G401.6 (cell line): ENCODE results near the gene GPR27.

Source experiments
- FAIRE-seq: peaks from 2 replicates; lab custom pipeline; 2012; peaks lifted over from hg19 to GRCh38; lab: Jason Lieb, UNC

GPR27 gene

DNA sequence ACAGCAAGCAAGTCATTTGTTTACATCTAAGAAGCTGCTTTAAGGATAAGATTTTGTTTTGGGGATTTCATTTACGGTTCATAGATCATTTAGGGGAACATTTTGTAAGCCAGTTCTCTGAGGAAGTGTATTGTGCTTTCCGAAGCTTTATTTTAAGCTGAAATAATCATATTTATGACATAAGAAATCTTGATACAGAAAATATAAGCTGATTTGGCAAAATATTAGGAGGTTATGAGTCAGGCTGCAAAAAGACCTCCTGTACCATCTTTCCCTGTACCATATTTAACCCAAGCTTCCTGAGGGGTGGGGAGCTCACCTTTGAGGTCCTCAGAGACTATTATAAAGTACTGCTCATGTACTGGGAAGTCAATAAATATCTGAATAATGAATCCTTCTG, 20.3 kb upstream of the GPR27 start:
- FAIRE-seq, result no peak

GRCh38 chr3:71734881-71735280, 18.8 kb upstream of the GPR27 start:
- FAIRE-seq, result no peak

- no peak for FAIRE-seq
These were observed 11.0 kb upstream of the GPR27 start for GRCh38 chr3:71742621-71743020.

GRCh38 chr3:71744738-71745137, 8.9 kb upstream of the GPR27 start:
- FAIRE-seq, result no peak

DNA sequence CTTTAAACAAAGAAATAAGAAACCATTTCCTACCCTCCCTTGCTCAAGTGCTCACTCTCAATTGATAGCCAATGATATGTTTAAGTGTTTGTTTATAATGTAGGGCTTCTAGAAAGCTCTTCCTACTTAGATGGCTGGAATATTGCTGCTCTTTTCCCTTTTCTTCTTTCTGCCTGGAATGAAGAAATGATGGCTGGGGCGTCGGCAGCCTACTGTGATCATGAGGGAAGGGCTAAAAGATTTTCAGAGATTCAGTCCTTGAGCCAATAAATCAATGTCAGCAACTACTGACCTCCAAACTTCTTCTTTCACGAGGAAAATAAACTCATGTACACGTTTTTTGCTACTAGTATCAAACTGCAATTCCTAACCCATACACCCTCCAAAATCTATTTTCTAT, 2.1 kb upstream of the GPR27 start:
- no peak for FAIRE-seq

GRCh38 chr3:71752831-71753700, 589 bp upstream of the GPR27 start:
- FAIRE-seq, result no peak

DNA sequence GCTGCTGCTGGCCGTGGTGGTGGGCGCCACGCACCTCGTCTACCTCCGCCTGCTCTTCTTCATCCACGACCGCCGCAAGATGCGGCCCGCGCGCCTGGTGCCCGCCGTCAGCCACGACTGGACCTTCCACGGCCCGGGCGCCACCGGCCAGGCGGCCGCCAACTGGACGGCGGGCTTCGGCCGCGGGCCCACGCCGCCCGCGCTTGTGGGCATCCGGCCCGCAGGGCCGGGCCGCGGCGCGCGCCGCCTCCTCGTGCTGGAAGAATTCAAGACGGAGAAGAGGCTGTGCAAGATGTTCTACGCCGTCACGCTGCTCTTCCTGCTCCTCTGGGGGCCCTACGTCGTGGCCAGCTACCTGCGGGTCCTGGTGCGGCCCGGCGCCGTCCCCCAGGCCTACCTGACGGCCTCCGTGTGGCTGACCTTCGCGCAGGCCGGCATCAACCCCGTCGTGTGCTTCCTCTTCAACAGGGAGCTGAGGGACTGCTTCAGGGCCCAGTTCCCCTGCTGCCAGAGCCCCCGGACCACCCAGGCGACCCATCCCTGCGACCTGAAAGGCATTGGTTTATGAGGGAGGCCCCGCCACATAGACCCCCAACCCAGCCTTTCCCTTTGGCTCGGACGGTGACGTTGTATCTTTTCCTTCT, 1.1 kb downstream of the GPR27 start:
- no peak for FAIRE-seq

DNA sequence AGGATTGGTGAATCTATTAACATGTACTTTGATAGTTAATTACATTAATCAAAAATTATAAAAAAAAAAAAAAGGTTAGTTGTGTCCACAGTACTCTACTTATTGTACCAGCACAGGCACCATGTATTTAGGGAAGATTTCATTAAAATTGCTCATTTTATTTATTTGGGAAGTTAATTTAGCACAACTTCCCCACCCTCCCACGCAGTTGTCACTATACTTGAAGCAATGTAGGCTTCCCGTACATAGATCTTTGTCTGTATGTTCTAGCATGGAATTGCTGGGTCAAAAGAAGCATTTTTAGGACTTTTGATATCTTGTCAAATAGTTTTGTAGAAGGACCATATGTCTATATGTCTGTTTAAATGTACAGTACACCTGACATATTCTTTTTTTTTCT, 4.4 kb downstream of the GPR27 start:
- no peak for FAIRE-seq

- no peak for FAIRE-seq
These were observed 5.7 kb downstream of the GPR27 start for GRCh38 chr3:71759401-71759800.

DNA sequence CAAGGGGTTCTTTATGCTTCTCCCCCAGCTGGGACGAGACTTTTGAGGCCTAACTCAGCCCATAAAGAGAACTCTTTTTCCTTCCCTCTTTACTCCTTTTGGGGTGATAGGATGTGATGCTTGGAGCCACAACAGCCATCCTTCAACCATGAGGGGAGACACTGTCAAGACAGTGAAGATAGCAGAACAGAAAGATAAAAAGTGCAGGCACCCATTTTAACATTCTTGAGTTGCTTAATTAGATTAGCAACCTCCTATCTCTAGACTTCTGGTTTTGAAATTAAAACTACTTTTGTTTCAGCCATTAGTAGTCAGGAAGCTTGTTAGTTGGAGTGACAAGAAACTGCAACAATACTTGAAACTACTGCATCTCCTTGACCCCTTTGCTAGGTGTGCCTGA, 6.5 kb downstream of the GPR27 start:
- no peak for FAIRE-seq

DNA sequence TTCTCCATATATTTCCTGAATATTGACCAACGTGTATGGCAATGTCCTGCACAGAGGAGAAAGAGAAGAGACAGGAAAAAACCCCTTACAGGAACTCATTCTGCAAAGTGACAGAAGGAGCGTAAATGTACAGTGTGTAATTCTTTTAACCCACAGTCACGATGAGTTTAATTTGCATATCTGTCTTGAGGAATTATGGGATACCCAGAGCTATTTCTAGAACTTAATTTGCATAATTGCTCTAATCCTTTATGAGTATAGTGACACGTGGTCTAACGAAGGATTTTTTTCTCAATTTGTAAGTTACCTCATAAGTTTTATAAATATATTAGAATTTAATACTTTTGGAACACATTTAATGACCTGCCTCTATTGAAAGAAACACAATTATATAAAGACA, 9.8 kb downstream of the GPR27 start:
- no peak for FAIRE-seq

GRCh38 chr3:71771126-71771525, 17.5 kb downstream of the GPR27 start:
- FAIRE-seq, result no peak

DNA sequence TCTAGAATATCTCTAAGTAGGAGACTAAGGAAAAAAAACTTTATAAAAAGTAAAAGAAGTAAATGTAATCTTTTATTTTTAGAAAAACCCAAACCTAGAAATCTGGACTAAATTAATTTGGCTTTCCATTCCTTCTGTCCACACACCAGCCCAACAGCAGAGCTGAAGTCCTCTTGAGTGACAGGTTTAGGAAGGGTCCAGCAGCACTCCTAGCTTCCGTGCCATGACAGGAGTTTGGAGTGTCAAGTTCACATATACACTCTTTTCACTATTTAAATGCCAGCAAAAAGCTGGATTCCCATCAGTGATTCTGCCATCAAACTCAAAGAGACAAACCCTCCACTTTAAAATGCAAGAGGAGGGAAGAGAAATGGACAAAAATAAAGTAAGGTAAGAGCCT, 18.2 kb downstream of the GPR27 start:
- no peak for FAIRE-seq

DNA sequence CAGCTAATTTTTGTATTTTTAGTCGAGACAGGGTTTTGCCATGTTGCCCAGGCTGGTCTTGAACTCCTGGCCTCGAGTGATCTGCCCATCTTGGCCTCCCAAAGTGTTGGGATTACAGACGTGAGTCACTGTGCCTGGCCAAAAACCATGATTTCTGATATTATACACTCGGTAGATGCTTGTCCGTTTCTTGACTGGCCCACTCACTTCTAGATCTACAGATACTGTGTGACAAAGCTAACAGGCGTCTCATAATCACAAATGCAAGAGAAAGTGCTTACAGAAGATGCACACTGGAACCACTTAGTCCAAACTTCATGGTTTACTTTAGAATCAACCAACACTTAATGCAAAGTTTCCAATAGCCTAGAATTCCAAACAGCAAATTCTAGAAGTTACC, 22.9 kb downstream of the GPR27 start:
- FAIRE-seq, result no peak

- no peak for FAIRE-seq
These were observed 24.7 kb downstream of the GPR27 start for GRCh38 chr3:71778353-71778752.

DNA sequence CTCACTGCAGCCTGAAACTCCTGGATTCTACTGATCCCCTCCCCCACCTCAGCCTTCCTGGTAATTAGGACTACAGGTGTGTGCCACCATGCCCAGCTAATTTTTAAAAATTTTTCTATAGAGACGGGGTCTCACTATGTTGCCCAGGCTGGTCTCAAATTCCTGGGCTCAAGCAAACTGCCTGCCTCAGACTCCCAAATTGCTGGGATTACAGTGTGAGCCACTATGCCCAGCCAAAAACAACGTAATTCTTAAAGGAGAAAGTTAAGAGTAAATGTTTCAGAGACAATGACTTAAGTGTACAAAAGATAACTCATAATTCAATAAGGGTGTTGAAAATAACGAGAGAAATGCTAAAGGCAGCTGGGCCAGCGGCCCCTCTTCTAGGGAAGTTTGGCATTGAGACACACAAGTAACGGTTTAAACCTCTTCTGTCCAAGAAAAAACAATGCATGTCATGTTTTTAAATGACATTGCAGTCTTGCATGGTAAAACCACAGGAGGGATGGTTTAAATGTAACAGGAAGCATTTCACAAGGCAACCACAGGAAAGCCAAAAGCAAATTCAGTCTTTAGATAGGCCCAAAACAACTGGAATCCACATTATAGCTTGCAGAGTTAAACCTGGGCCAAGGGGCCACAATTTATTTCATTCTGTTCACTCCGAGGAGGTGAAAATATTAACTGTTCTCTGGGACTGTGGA, 26.2 kb downstream of the GPR27 start:
- no peak for FAIRE-seq

- no peak for FAIRE-seq
These were observed 26.8 kb downstream of the GPR27 start for GRCh38 chr3:71780430-71780829.

DNA sequence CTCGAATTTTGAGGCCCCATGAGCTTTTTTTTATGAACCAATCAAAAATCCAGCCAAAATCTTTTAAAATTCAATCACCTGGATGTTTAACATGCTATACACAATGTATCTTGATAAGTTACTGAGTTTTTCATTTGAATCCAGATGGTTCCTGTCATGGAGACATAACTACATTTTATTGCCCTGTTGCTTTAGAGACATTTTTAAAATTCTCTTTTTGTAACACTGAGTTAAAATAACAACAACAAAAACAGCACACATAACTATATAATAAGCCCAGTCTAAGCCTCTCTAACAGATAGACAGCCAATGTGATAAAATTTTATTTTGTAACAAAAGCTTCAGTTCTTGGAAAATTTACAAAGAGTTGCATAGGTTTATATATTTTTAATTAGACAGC, 29.5 kb downstream of the GPR27 start:
- FAIRE-seq, result no peak

DNA sequence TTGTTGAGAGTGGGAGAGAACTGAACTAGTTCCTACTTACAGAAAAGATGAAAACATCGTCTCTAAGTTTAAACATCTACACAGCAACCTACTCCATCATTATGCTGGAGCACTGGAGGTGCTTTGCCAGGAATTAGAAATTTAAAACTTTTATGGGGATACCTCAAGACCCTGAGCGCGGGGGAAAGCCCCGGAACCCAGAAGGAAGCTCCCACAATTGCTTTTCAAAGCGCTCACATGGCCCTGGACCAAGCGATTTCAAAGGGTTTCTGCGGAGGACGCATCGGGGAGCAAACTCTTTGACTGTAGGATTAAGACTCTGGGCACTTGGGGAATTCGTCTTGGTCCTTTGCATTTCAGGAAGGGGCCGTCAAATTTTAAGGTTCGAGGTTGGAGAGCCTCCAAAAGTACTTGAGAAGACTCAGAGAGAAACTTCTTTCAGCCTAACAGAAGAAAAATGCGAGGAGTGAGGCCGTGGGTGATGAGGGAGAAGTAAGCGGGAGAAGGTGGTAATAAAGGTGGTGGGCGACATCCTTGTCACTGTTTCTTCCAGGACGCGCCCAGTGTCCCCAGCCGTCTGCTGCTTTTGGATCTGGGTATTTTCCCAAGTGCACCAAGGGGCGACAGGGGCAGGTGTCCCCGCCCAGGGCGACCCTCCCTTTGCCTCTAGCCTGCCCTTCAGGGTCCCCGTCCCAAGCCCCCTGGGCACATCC, 30.7 kb downstream of the GPR27 start:
- no peak for FAIRE-seq

- no peak for FAIRE-seq
These were observed 31.4 kb downstream of the GPR27 start, which contains the start of gene PROK2 for GRCh38 chr3:71784914-71785531. Gene PROK2 (minus strand): TSS chr3:71785148. CDS start chr3:71785052, 96 bp downstream.

DNA sequence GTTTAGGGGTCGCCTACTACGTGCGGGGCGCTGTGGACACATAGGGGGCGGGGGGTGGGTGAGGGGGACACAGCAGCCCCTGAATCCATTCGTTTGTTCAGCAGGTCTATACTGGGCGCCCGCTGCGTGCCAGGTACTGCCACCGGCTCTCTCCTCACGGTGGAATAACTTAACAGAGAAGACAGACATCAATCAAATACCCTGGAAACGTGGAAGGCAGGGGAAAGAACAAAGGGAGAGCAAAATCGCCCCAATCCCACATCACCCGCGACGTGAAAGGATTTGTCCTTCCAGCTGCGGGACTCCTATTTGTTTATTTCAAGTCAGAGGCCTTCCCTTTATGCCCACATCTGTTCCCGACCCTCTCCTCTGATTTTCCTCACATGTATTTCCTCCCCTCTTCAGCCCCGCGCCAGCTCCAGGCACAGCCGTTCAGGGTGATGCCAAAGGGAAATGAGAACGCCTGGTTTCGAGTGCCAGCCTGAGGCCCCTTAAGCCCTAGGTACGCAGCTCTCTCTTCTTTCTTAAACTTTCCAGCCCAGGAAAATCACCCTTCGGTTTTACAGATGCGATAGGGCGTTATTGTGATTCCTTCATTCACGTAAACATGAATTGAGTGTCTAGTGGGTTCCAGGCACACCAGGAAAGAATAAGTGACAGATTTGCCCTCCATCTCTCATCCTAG, 32.0 kb downstream of the GPR27 start:
- FAIRE-seq, result no peak

DNA sequence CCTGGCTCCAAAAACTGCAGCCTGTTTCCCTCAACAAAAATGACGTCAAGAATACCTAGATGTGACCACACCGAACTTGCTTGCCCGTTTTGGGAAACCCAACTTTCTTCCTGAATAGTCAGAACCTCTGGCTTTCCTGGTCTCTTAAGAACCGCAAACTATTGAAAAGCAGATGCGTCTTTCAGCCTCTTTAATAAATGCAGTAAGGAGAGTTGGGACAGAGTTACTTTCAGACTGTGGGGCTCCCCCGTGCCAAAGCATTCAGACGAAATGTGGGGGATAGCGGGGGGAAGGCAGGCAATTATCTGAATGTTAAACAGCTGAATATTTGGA, 32.5 kb downstream of the GPR27 start:
- no peak for FAIRE-seq
